NOMO-1 treated with DMSO at 0.1 percent for 48 hours (cell line): ENCODE results near the gene GPR162.

Source experiments
- DNase-seq: peaks from one replicate; lab custom pipeline; 2025; ENCODE audit not compliant: unreplicated experiment; lab: John Stamatoyannopoulos, UW

GPR162 gene

GRCh38 chr12:6822426-6823135 is 960 bp downstream of the GPR162 start:
- DNase-seq: no peak

GRCh38 chr12:6823182-6824084 is 1.8 kb downstream of the GPR162 start:
- no peak for DNase-seq

GRCh38 chr12:6824085-6824775 is 2.6 kb downstream of the GPR162 start:
- DNase-seq: no peak

- DNase-seq: no peak
Observed at GRCh38 chr12:6824901-6825381, 3.3 kb downstream of the GPR162 start.

GRCh38 chr12:6825398-6826124 is 3.9 kb downstream of the GPR162 start:
- peak; percentile 70 for DNase-seq

GRCh38 chr12:6826125-6826733 is 4.6 kb downstream of the GPR162 start:
- no peak for DNase-seq

GRCh38 chr12:6826734-6827436 is 5.3 kb downstream of the GPR162 start:
- no peak for DNase-seq

GRCh38 chr12:6827437-6827911 is 5.9 kb downstream of the GPR162 start:
- DNase-seq: no peak

GRCh38 chr12:6827982-6828780 is 6.6 kb downstream of the GPR162 start, which contains the start of gene P3H3:
Gene P3H3 (plus strand): TSS chr12:6828407. CDS start chr12:6828441, 34 bp downstream.
- DNase-seq: no peak

- DNase-seq: no peak
Observed at GRCh38 chr12:6828781-6829535, 7.3 kb downstream of the GPR162 start.

GRCh38 chr12:6829536-6830220 is 8.1 kb downstream of the GPR162 start:
- DNase-seq: no peak

- no peak for DNase-seq
Observed at GRCh38 chr12:6830286-6830890, 8.8 kb downstream of the GPR162 start.

GRCh38 chr12:6830999-6831398 is 9.4 kb downstream of the GPR162 start:
- DNase-seq: no peak

- DNase-seq: no peak
Observed at GRCh38 chr12:6831450-6831995, 9.9 kb downstream of the GPR162 start.

GRCh38 chr12:6832125-6832524 is 10.5 kb downstream of the GPR162 start:
- DNase-seq: no peak

- DNase-seq: no peak
Observed at GRCh38 chr12:6833189-6833890, 11.7 kb downstream of the GPR162 start.
